ENCODE results near the gene KMT2C. TPM values are rescaled to one million over a fixed set of nuclear protein-coding genes. Genes with fewer than 3 reads are reported as not detected.
"Not testable (repeated sequence)": the region's sequence is repeated elsewhere in the genome, so short reads cannot be mapped to it uniquely, and the experiment has no call there.

The KMT2C gene
- total RNA-seq, 1 donor from 2014 or later, result 36.0 TPM

GRCh38 chr7:152433721-152434490 lies 1.9 kb downstream of the KMT2C start:
- H3K4me1 ChIP-seq, result peaks cover 10 to 33% of the 10 kb centered on the region in 2 donors
- peak in 1 of 3 experiments; percentile 18 for TF ChIP-seq CTCF (IDR thresholded peaks at IDR 0.05)
- peak overlapping the region; percentile 88 to 99 for H3K27ac ChIP-seq
- H3K27me3 ChIP-seq, H3K9me3 ChIP-seq, H3K36me3 ChIP-seq: not testable (repeated sequence)
- DNase-seq (ENCODE audit: low spot score in 2 of 2), result peak in 1 of 2 donors; percentile 74
- H3K4me3 ChIP-seq, result peak overlapping the region; percentile 91
- intact Hi-C loops (cut with DNase I), result loop anchor here (10.0 kb wide), 1 partner anchor 241 kb away; the partner anchor contains the start of gene XRCC2

- intact Hi-C loops (cut with DNase I), result loop anchor here (10.0 kb wide), 1 partner anchor 242 kb away; the partner anchor contains the start of gene XRCC2
- H3K4me3 ChIP-seq; DNase-seq (ENCODE audit: low spot score in 2 of 2); H3K27me3 ChIP-seq; H3K36me3 ChIP-seq; H3K9me3 ChIP-seq; H3K27ac ChIP-seq: not testable (repeated sequence)
- H3K4me1 ChIP-seq, result peaks cover 11 to 38% of the 10 kb centered on the region in 2 donors
These were observed 3.1 kb downstream of the KMT2C start for GRCh38 chr7:152432735-152433134.

- Histone ChIP-seq H3K9me3 (no peaks in the 10 kb centered on the region), H3K4me3 (no peak overlapping the region), H3K36me3 (no peaks in the 10 kb centered on the region), H3K27me3 (no peaks in the 10 kb centered on the region), H3K27ac (no peak overlapping the region), H3K4me1 (peaks cover 8 to 44% of the 10 kb centered on the region in 2 donors)
- TF ChIP-seq CTCF (IDR thresholded peaks at IDR 0.05), result no peak
- intact Hi-C loops (cut with DNase I), result loop anchor here (10.0 kb wide), 1 partner anchor 244 kb away; the partner anchor contains the start of gene XRCC2
- no peak for DNase-seq (ENCODE audit: low spot score in 2 of 2)
These were observed 4.9 kb downstream of the KMT2C start for GRCh38 chr7:152430854-152431253.

GRCh38 chr7:152430118-152430517 lies 5.7 kb downstream of the KMT2C start:
- peaks cover 8 to 46% of the 10 kb centered on the region in 2 donors for H3K4me1 ChIP-seq
- H3K4me3 ChIP-seq; H3K9me3 ChIP-seq; H3K36me3 ChIP-seq; H3K27me3 ChIP-seq; H3K27ac ChIP-seq; DNase-seq (ENCODE audit: low spot score in 2 of 2): not testable (repeated sequence)
- intact Hi-C loops (cut with DNase I), result loop anchor here (10.0 kb wide), 1 partner anchor 245 kb away; the partner anchor contains the start of gene XRCC2

GRCh38 chr7:152424348-152425108 lies 11.3 kb downstream of the KMT2C start:
- Histone ChIP-seq H3K4me3 (no peak overlapping the region), H3K4me1 (peaks cover 4 to 25% of the 10 kb centered on the region in 2 donors), H3K27ac (no peak overlapping the region), H3K36me3 (peaks cover 0 to 4% of the 10 kb centered on the region in 2 donors), H3K27me3 (no peaks in the 10 kb centered on the region), H3K9me3 (peaks cover 0 to 18% of the 10 kb centered on the region in 2 donors)
- no peak for TF ChIP-seq CTCF (IDR thresholded peaks at IDR 0.05)
- intact Hi-C loops (cut with DNase I), result no loop called here
- DNase-seq (ENCODE audit: low spot score in 2 of 2), result no peak

GRCh38 chr7:152423991-152424347 lies 11.8 kb downstream of the KMT2C start:
- Histone ChIP-seq H3K9me3 (peaks cover 0 to 18% of the 10 kb centered on the region in 2 donors), H3K27ac (no peak overlapping the region), H3K4me1 (peaks cover 1 to 22% of the 10 kb centered on the region in 2 donors), H3K27me3 (no peaks in the 10 kb centered on the region), H3K4me3 (no peak overlapping the region), H3K36me3 (peaks cover 0 to 4% of the 10 kb centered on the region in 2 donors)
- no peak for TF ChIP-seq CTCF (IDR thresholded peaks at IDR 0.05)
- intact Hi-C loops (cut with DNase I), result no loop called here
- no peak for DNase-seq (ENCODE audit: low spot score in 2 of 2)

GRCh38 chr7:152423171-152423570 lies 12.6 kb downstream of the KMT2C start:
- Histone ChIP-seq H3K4me1 (peaks cover 0 to 17% of the 10 kb centered on the region in 2 donors), H3K9me3 (peaks cover 0 to 18% of the 10 kb centered on the region in 2 donors)
- intact Hi-C loops (cut with DNase I); H3K36me3 ChIP-seq; H3K4me3 ChIP-seq; H3K27me3 ChIP-seq; H3K27ac ChIP-seq; DNase-seq (ENCODE audit: low spot score in 2 of 2): not testable (repeated sequence)

GRCh38 chr7:152420950-152421349 lies 14.9 kb downstream of the KMT2C start:
- H3K27me3 ChIP-seq; intact Hi-C loops (cut with DNase I); DNase-seq (ENCODE audit: low spot score in 2 of 2); H3K27ac ChIP-seq; H3K36me3 ChIP-seq; H3K4me1 ChIP-seq; H3K4me3 ChIP-seq: not testable (repeated sequence)
- peaks cover 0 to 18% of the 10 kb centered on the region in 2 donors for H3K9me3 ChIP-seq

Data from ascending aorta (tissue), 2 donors.